Measurements from ENCODE around the gene MNT.

GRCh38 chr17:2344528-2344927 lies 56.3 kb downstream of the MNT start:
- TF ChIP-seq TAF1 (IDR thresholded peaks at IDR 0.05; ENCODE audit: borderline replicate concordance, insufficient read depth, low read length) = no peak
- no peak for TF ChIP-seq POLR2AphosphoS5 (IDR thresholded peaks at IDR 0.05; ENCODE audit: low read depth, low read length)
- TF ChIP-seq REST (IDR thresholded peaks at IDR 0.05; ENCODE audit: insufficient read depth in 1 of 2, low read depth in 2 of 2, low read length in 2 of 2) = no peak
- TF ChIP-seq SIN3A (IDR thresholded peaks at IDR 0.05; ENCODE audit: borderline replicate concordance, insufficient read depth, low read length) = no peak

All from PFSK-1 (cell line).